ENCODE data around the gene B4GALT6.

The B4GALT6 gene

GRCh38 chr18:31590570-31590969 lies 93.8 kb downstream of the B4GALT6 start:
- Histone ChIP-seq H3K9me3 (ENCODE audit: insufficient read depth, low read depth, low read length) (no peaks in the 10 kb centered on the region), H3K79me1 (ENCODE audit: low read length) (peaks cover 4% of the 10 kb centered on the region), H3K36me3 (ENCODE audit: control insufficient read depth in 1 of 2, insufficient read depth in 2 of 2, low read length in 2 of 2) (no peaks in the 10 kb centered on the region), H2BK12ac (ENCODE audit: low read length) (no peak overlapping the region), H3K79me2 (ENCODE audit: control insufficient read depth, insufficient read depth, low read length, poor library complexity) (no peaks in the 10 kb centered on the region), H3K9ac (ENCODE audit: low read length) (no peak overlapping the region), H4K12ac (ENCODE audit: low read depth, low read length) (no peak overlapping the region), H2BK120ac (ENCODE audit: insufficient read depth, low read length, poor library complexity) (no peak overlapping the region), H2AFZ (ENCODE audit: insufficient read depth, low read length, poor library complexity) (no peak overlapping the region), H3K14ac (ENCODE audit: low read length) (no peak overlapping the region), H3K4me3 (ENCODE audit: low read depth, low read length) (no peak overlapping the region), H3K4me1 (ENCODE audit: control insufficient read depth in 1 of 2, insufficient read depth in 2 of 2, low read length in 2 of 2) (peaks cover 2 to 3% of the 10 kb centered on the region in 2 experiments), H3K27me3 (ENCODE audit: insufficient read depth, low read length) (no peaks in the 10 kb centered on the region), H4K8ac (ENCODE audit: low read depth, low read length) (no peak overlapping the region), H3K23ac (ENCODE audit: low read length) (no peak overlapping the region), H3K4ac (ENCODE audit: low read depth, low read length) (no peak overlapping the region), H3K4me2 (ENCODE audit: low read length) (no peak overlapping the region), H4K91ac (ENCODE audit: low read depth, low read length) (no peak overlapping the region), H3K18ac (ENCODE audit: low read length) (no peak overlapping the region), H2BK5ac (ENCODE audit: low read depth, low read length, poor library complexity) (no peak overlapping the region), H2AK5ac (ENCODE audit: low read length) (no peak overlapping the region), H3K27ac (ENCODE audit: low read depth, low read length) (no peak overlapping the region)
- DNase-seq = no peak
- WGBS (ENCODE audit: extremely low coverage, insufficient coverage, insufficient read length) = no CpG with 5 or more reads among the region's 8 CpGs

GRCh38 chr18:31587529-31587928 lies 96.9 kb downstream of the B4GALT6 start:
- H3K27ac ChIP-seq (ENCODE audit: low read depth, low read length) = no peak overlapping the region
- H3K23ac ChIP-seq (ENCODE audit: low read length) = no peak overlapping the region
- no peak overlapping the region for H3K14ac ChIP-seq (ENCODE audit: low read length)
- H2AK5ac ChIP-seq (ENCODE audit: low read length) = no peak overlapping the region
- H3K36me3 ChIP-seq (ENCODE audit: control insufficient read depth in 1 of 2, insufficient read depth in 2 of 2, low read length in 2 of 2) = no peaks in the 10 kb centered on the region
- no peaks in the 10 kb centered on the region for H3K9me3 ChIP-seq (ENCODE audit: insufficient read depth, low read depth, low read length)
- no peak overlapping the region for H4K8ac ChIP-seq (ENCODE audit: low read depth, low read length)
- no peak overlapping the region for H2BK12ac ChIP-seq (ENCODE audit: low read length)
- H3K9ac ChIP-seq (ENCODE audit: low read length) = no peak overlapping the region
- H3K4ac ChIP-seq (ENCODE audit: low read depth, low read length) = no peak overlapping the region
- H2BK5ac ChIP-seq (ENCODE audit: low read depth, low read length, poor library complexity) = no peak overlapping the region
- no peaks in the 10 kb centered on the region for H3K79me2 ChIP-seq (ENCODE audit: control insufficient read depth, insufficient read depth, low read length, poor library complexity)
- no peak overlapping the region for H2AFZ ChIP-seq (ENCODE audit: insufficient read depth, low read length, poor library complexity)
- no peak overlapping the region for H3K4me2 ChIP-seq (ENCODE audit: low read length)
- H3K4me1 ChIP-seq (ENCODE audit: control insufficient read depth in 1 of 2, insufficient read depth in 2 of 2, low read length in 2 of 2) = peaks cover 2 to 3% of the 10 kb centered on the region in 2 experiments
- H4K12ac ChIP-seq (ENCODE audit: low read depth, low read length) = peak overlapping the region; percentile 65
- H2BK120ac ChIP-seq (ENCODE audit: insufficient read depth, low read length, poor library complexity) = no peak overlapping the region
- H4K91ac ChIP-seq (ENCODE audit: low read depth, low read length) = no peak overlapping the region
- WGBS (ENCODE audit: extremely low coverage, insufficient coverage, insufficient read length) = no CpG with 5 or more reads among the region's 4 CpGs
- no peaks in the 10 kb centered on the region for H3K27me3 ChIP-seq (ENCODE audit: insufficient read depth, low read length)
- H3K4me3 ChIP-seq (ENCODE audit: low read depth, low read length) = no peak overlapping the region
- no peak overlapping the region for H3K18ac ChIP-seq (ENCODE audit: low read length)
- peaks cover 4% of the 10 kb centered on the region for H3K79me1 ChIP-seq (ENCODE audit: low read length)
- DNase-seq = peak in 1 of 2 donors; percentile 81

GRCh38 chr18:31586616-31587015 lies 97.8 kb downstream of the B4GALT6 start:
- Histone ChIP-seq H3K79me1 (ENCODE audit: low read length) (peaks cover 4% of the 10 kb centered on the region), H3K4me3 (ENCODE audit: low read depth, low read length) (no peak overlapping the region), H3K27me3 (ENCODE audit: insufficient read depth, low read length) (no peaks in the 10 kb centered on the region), H2BK120ac (ENCODE audit: insufficient read depth, low read length, poor library complexity) (peak overlapping the region; percentile 64), H3K9me3 (ENCODE audit: insufficient read depth, low read depth, low read length) (no peaks in the 10 kb centered on the region), H3K4me1 (ENCODE audit: control insufficient read depth in 1 of 2, insufficient read depth in 2 of 2, low read length in 2 of 2) (peaks cover 3% of the 10 kb centered on the region in 2 experiments), H3K18ac (ENCODE audit: low read length) (no peak overlapping the region), H2AFZ (ENCODE audit: insufficient read depth, low read length, poor library complexity) (no peak overlapping the region), H3K79me2 (ENCODE audit: control insufficient read depth, insufficient read depth, low read length, poor library complexity) (no peaks in the 10 kb centered on the region), H4K12ac (ENCODE audit: low read depth, low read length) (no peak overlapping the region), H4K8ac (ENCODE audit: low read depth, low read length) (no peak overlapping the region), H3K23ac (ENCODE audit: low read length) (no peak overlapping the region), H4K91ac (ENCODE audit: low read depth, low read length) (peak overlapping the region; percentile 88), H3K36me3 (ENCODE audit: control insufficient read depth in 1 of 2, insufficient read depth in 2 of 2, low read length in 2 of 2) (no peaks in the 10 kb centered on the region), H3K14ac (ENCODE audit: low read length) (no peak overlapping the region), H3K4ac (ENCODE audit: low read depth, low read length) (no peak overlapping the region), H3K27ac (ENCODE audit: low read depth, low read length) (peak overlapping the region; percentile 43), H2AK5ac (ENCODE audit: low read length) (no peak overlapping the region), H3K4me2 (ENCODE audit: low read length) (no peak overlapping the region), H2BK12ac (ENCODE audit: low read length) (no peak overlapping the region), H2BK5ac (ENCODE audit: low read depth, low read length, poor library complexity) (peak overlapping the region; percentile 34), H3K9ac (ENCODE audit: low read length) (no peak overlapping the region)
- WGBS (ENCODE audit: extremely low coverage, insufficient coverage, insufficient read length) = no CpG with 5 or more reads among the region's 5 CpGs
- DNase-seq = peak; percentile 58 to 78

GRCh38 chr18:31585991-31586390 lies 98.4 kb downstream of the B4GALT6 start:
- no CpG with 5 or more reads among the region's 5 CpGs for WGBS (ENCODE audit: extremely low coverage, insufficient coverage, insufficient read length)
- Histone ChIP-seq H2BK120ac (ENCODE audit: insufficient read depth, low read length, poor library complexity) (peak overlapping the region; percentile 64), H3K79me1 (ENCODE audit: low read length) (peaks cover 4% of the 10 kb centered on the region), H3K4me3 (ENCODE audit: low read depth, low read length) (no peak overlapping the region), H3K36me3 (ENCODE audit: control insufficient read depth in 1 of 2, insufficient read depth in 2 of 2, low read length in 2 of 2) (no peaks in the 10 kb centered on the region), H2AFZ (ENCODE audit: insufficient read depth, low read length, poor library complexity) (no peak overlapping the region), H2BK5ac (ENCODE audit: low read depth, low read length, poor library complexity) (peak overlapping the region; percentile 34), H4K12ac (ENCODE audit: low read depth, low read length) (no peak overlapping the region), H3K18ac (ENCODE audit: low read length) (no peak overlapping the region), H2AK5ac (ENCODE audit: low read length) (peak overlapping the region; percentile 90), H2BK12ac (ENCODE audit: low read length) (no peak overlapping the region), H3K79me2 (ENCODE audit: control insufficient read depth, insufficient read depth, low read length, poor library complexity) (no peaks in the 10 kb centered on the region), H3K27ac (ENCODE audit: low read depth, low read length) (no peak overlapping the region), H3K4ac (ENCODE audit: low read depth, low read length) (no peak overlapping the region), H3K9me3 (ENCODE audit: insufficient read depth, low read depth, low read length) (no peaks in the 10 kb centered on the region), H3K4me2 (ENCODE audit: low read length) (no peak overlapping the region), H3K4me1 (ENCODE audit: control insufficient read depth in 1 of 2, insufficient read depth in 2 of 2, low read length in 2 of 2) (peaks cover 6 to 7% of the 10 kb centered on the region in 2 experiments), H3K27me3 (ENCODE audit: insufficient read depth, low read length) (no peaks in the 10 kb centered on the region), H3K23ac (ENCODE audit: low read length) (no peak overlapping the region), H3K9ac (ENCODE audit: low read length) (no peak overlapping the region), H4K8ac (ENCODE audit: low read depth, low read length) (no peak overlapping the region), H4K91ac (ENCODE audit: low read depth, low read length) (peak overlapping the region; percentile 88), H3K14ac (ENCODE audit: low read length) (no peak overlapping the region)
- DNase-seq = no peak

Measured in trophoblast cell (in vitro differentiated cells and primary cell).